OCI-LY3 (cell line): Measurements from ENCODE around the gene WDR59.

Experiments
- EZH2phosphoT487 ChIP-seq: fragments of 200-600 bp; shearing (Covaris generic); IDR thresholded peaks from 2 replicates; pipeline ENCODE4 v1.6.1; 2018; ENCODE audit warnings: antibody characterized with exemption, mixed run types, low read depth
- TF ChIP-seq, protein P1 (sequence below): fragments of 200-600, 300-600 bp; sonication (generic); IDR thresholded peaks from 2 replicates; pipeline ENCODE4 v1.5.1; 2014; ENCODE audit warnings: antibody characterized with exemption, low read length, low read depth

DNA sequence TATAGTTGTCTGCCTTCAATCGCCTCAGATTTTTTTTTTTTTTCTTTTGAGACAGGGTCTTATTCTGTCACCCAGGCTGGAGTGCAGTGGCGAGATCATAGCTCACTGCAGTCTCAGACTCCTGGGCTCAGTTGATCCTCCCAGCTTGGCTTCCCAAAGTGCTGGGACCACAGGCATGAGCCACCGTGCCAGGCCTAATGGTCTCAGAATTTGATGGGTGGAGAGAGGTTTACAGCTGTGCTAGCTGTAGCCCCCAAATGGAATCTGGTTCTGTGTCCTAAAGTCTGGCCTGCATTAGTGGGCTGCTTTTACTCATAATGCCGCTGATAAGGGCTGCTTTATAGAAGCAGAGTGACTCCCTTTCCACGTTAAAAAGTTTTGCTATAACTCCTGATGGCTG is 19.0 kb upstream of the WDR59 start:
- TF ChIP-seq, protein P1, sequence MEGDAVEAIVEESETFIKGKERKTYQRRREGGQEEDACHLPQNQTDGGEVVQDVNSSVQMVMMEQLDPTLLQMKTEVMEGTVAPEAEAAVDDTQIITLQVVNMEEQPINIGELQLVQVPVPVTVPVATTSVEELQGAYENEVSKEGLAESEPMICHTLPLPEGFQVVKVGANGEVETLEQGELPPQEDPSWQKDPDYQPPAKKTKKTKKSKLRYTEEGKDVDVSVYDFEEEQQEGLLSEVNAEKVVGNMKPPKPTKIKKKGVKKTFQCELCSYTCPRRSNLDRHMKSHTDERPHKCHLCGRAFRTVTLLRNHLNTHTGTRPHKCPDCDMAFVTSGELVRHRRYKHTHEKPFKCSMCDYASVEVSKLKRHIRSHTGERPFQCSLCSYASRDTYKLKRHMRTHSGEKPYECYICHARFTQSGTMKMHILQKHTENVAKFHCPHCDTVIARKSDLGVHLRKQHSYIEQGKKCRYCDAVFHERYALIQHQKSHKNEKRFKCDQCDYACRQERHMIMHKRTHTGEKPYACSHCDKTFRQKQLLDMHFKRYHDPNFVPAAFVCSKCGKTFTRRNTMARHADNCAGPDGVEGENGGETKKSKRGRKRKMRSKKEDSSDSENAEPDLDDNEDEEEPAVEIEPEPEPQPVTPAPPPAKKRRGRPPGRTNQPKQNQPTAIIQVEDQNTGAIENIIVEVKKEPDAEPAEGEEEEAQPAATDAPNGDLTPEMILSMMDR: no peak
- TF ChIP-seq EZH2phosphoT487: no peak
